K562 (cell line): ENCODE measurements around the gene BCAR3. TPM values are rescaled to one million over a fixed set of nuclear protein-coding genes. Genes with fewer than 3 reads are reported as not detected.

Source experiments
- ATAC-seq: fragments of 200-7000 bp; cut with Tn5 transposase; 3 replicates; pipeline ENCODE4 v1.9.1; 2020; ENCODE audit warnings: moderate library complexity
- BruUV-seq: library from RNA; stranded (reverse); fragments of 400-500 nt; replicated peaks from 2 replicates; lab custom pipeline; 2021; lab: Mats Ljungman, UMichigan
- CTCF ChIA-PET: fragments of 300-600 bp; formaldehyde crosslinking; extraction: SDS; loops from one replicate; lab custom pipeline; 2021; ENCODE audit warnings: low intra/inter-chr PET ratio; lab: Yijun Ruan, JAX
- POLR2A ChIA-PET: fragments of 300-600, 350-650 bp; sonication (Branson Sonifier 250); formaldehyde crosslinking; extraction: SDS; loops from one replicate; lab custom pipeline; 2021; ENCODE audit warnings: antibody characterized with exemption, inconsistent platforms; lab: Yijun Ruan, JAX
- DNase-seq, 4 experiments: peaks; one replicate each; pipeline versions ENCODE4 v3.0.0 to v3.0.0-alpha.2; 2011 to 2018; ENCODE audit warnings: low spot score in 3 of 4, mixed read lengths in 3 of 4; ENCODE audit errors: extremely low read depth in 1 of 4
- FAIRE-seq: peaks from 2 replicates; lab custom pipeline; 2011; peaks lifted over from hg19 to GRCh38; lab: Jason Lieb, UNC
- H2AFZ ChIP-seq: 2 replicates; pipeline ENCODE4 v1.6.0; 2011; ENCODE audit warnings: low read depth, low read length, control low read depth, inconsistent platforms
- H3K27ac ChIP-seq: fragments of 200-600 bp; 3 replicates; pipeline ENCODE4 v1.8.0; 2011; ENCODE audit warnings: low read depth, mild to moderate bottlenecking, control low read depth, inconsistent platforms, low read length, moderate library complexity, mixed read lengths; ENCODE audit errors: extremely low read depth
- H3K27me3 ChIP-seq, 2 experiments: fragments of 300-600 bp in 1 of 2; 2 replicates in 1 of 2; 3 replicates in 1 of 2; pipeline versions ENCODE4 v1.6.0 to v1.8.0; 2011; ENCODE audit warnings: inconsistent platforms in 2 of 2, low read length in 2 of 2, mild to moderate bottlenecking in 1 of 2, mixed read lengths in 1 of 2, moderate library complexity in 1 of 2; ENCODE audit not compliant: control insufficient read depth in 2 of 2, insufficient read depth in 2 of 2
- H3K36me3 ChIP-seq: fragments of 300-600 bp; 3 replicates; pipeline ENCODE4 v1.8.0; 2011; ENCODE audit warnings: mild to moderate bottlenecking, low read length, inconsistent platforms; ENCODE audit not compliant: control insufficient read depth, insufficient read depth
- H3K4me1 ChIP-seq, 2 experiments: fragments of 200-600 bp in 1 of 2; replicated peaks in 1 of 2; 2 replicates in 1 of 2; 3 replicates in 1 of 2; pipeline versions ENCODE4 v1.5.1 to v1.8.0; 2011; ENCODE audit warnings: inconsistent platforms in 2 of 2, low read length in 2 of 2, mild to moderate bottlenecking in 1 of 2, mixed read lengths in 1 of 2, moderate library complexity in 1 of 2; ENCODE audit not compliant: control insufficient read depth in 2 of 2, insufficient read depth in 2 of 2
- H3K4me2 ChIP-seq: 2 replicates; pipeline ENCODE4 v1.6.1; 2011; ENCODE audit warnings: low read length, control low read depth, inconsistent platforms, mixed read lengths; ENCODE audit not compliant: insufficient read depth
- H3K4me3 ChIP-seq: fragments of 200-600 bp; sonication (generic), shearing (Covaris generic); 2 replicates; pipeline ENCODE4 v1.5.1; 2016; ENCODE audit warnings: control low read depth, inconsistent platforms
- H3K79me2 ChIP-seq: fragments of 200-600 bp; 3 replicates; pipeline ENCODE4 v1.8.0; 2011; ENCODE audit warnings: low read length, inconsistent platforms; ENCODE audit not compliant: control insufficient read depth, insufficient read depth
- H3K9ac ChIP-seq, 2 experiments: 2 replicates each; pipeline versions ENCODE4 v1.6.0 to v1.6.1; 2011; ENCODE audit warnings: low read depth in 2 of 2, low read length in 2 of 2, control low read depth in 1 of 2, inconsistent platforms in 1 of 2, mild to moderate bottlenecking in 1 of 2, mixed read lengths in 1 of 2; ENCODE audit not compliant: insufficient read depth in 1 of 2
- H3K9me1 ChIP-seq: one replicate; pipeline ENCODE4 v1.6.0; 2011; ENCODE audit warnings: inconsistent platforms, mild to moderate bottlenecking, low read length, moderate library complexity; ENCODE audit not compliant: control insufficient read depth, insufficient read depth
- H3K9me3 ChIP-seq: replicated peaks from 2 replicates; pipeline ENCODE4 v1.5.1; 2011; ENCODE audit warnings: low read depth, low read length, inconsistent platforms; ENCODE audit not compliant: control insufficient read depth, insufficient read depth
- H4K20me1 ChIP-seq: replicated peaks from 2 replicates; pipeline ENCODE4 v1.6.1; 2011; ENCODE audit warnings: low read length, inconsistent platforms, mixed read lengths; ENCODE audit not compliant: control insufficient read depth, insufficient read depth
- ATF7 ChIP-seq: fragments of 450-650 bp; IDR thresholded peaks from 2 replicates; pipeline ENCODE4 v1.7.1; 2014; ENCODE audit warnings: mild to moderate bottlenecking, moderate library complexity
- C11orf30 ChIP-seq: fragments of 450-650 bp; IDR thresholded peaks from 2 replicates; pipeline ENCODE4 v1.6.1; 2016; ENCODE audit warnings: low read depth, mild to moderate bottlenecking
- FOS ChIP-seq: IDR thresholded peaks from 3 replicates; pipeline ENCODE4 v1.6.1; 2011; ENCODE audit not compliant: insufficient read length; ENCODE audit errors: extremely low read depth
- GABPB1 ChIP-seq: sonication (generic); formaldehyde crosslinking; IDR thresholded peaks from 2 replicates; pipeline ENCODE4 v1.8.0; 2022; ENCODE audit warnings: mild to moderate bottlenecking, missing genetic modification reagents
- IRF1 ChIP-seq: sonication (generic); formaldehyde crosslinking; IDR thresholded peaks from 2 replicates; pipeline ENCODE4 v1.8.0; 2022; ENCODE audit warnings: missing genetic modification reagents, mild to moderate bottlenecking, borderline replicate concordance
- JUN ChIP-seq, 2 experiments: sonication (generic) in 1 of 2; formaldehyde crosslinking in 1 of 2; IDR thresholded peaks; 2 replicates each; pipeline versions ENCODE4 v1.6.1 to v1.8.0; 2012 to 2022; ENCODE audit warnings: borderline replicate concordance in 2 of 2, mild to moderate bottlenecking in 2 of 2, improper control_type of control experiment in 1 of 2, low read depth in 1 of 2, low read length in 1 of 2, missing genetic modification reagents in 1 of 2
- PTTG1 ChIP-seq: fragments of 450-650 bp; IDR thresholded peaks from 2 replicates; pipeline ENCODE4 v1.6.1; 2016; ENCODE audit warnings: low read depth, mild to moderate bottlenecking, missing genetic modification characterization, missing compliant biosample characterization
- SNRNP70 ChIP-seq: fragments of 200-400 bp; formaldehyde crosslinking; optimal IDR thresholded peaks from 2 replicates; pipeline ENCODE3; 2017; ENCODE audit warnings: low read depth, low read length
- TRIM28 ChIP-seq: fragments of 450-650 bp; IDR thresholded peaks from 2 replicates; pipeline ENCODE4 v1.6.1; 2017
- ZNF165 ChIP-seq: fragments of 250-450 bp; sonication (Bioruptor Pico); IDR thresholded peaks from 2 replicates; pipeline ENCODE4 v1.4.0; 2020; ENCODE audit warnings: borderline replicate concordance
- ZNF316 ChIP-seq: fragments of 450-650 bp; IDR thresholded peaks from 2 replicates; pipeline ENCODE4 v1.6.1; 2016
- WGBS: fragments of 100-300 bp; shearing (Covaris generic); methylation state at CpG from one replicate; pipeline ENCODE4 v1.1.6; 2016; ENCODE audit warnings: low coverage, mixed read lengths; ENCODE audit not compliant: insufficient coverage; ENCODE audit errors: missing lambda C conversion rate; 5-methylcytosine and 5-hydroxymethylcytosine counted together
- in situ Hi-C: fragments of 300-500 bp; cut with MboI; formaldehyde crosslinking; loops from 4 replicates; pipeline ENCODE4 v1.15.0; 2018; ENCODE audit warnings: inconsistent platforms, mixed read lengths
- intact Hi-C: fragments of 100-400 bp; cut with micrococcal nuclease; formaldehyde crosslinking; loops from 2 replicates; pipeline ENCODE4 v1.14.2; 2022
- polyA plus RNA-seq, 8 experiments: library from polyadenylated mRNA; depleted of rRNA in 4 of 8; stranded (reverse) in 5 of 8; unstranded in 3 of 8; fragments of >200 nt; fragmentation: Nextera tagmentation in 2 of 8; fragmentation: Illumina TruSeq in 1 of 8; extraction: Ambion mirVana in 2 of 8; extraction: Trizol in 1 of 8; gene quantifications; 2 replicates each; pipeline versions ENCODE4 v1.2.1 to v1.2.3, GENCODE V29; 2011 to 2014; ENCODE audit warnings: inconsistent platforms in 1 of 8, missing spikeins in 1 of 8
- total RNA-seq, 7 experiments: library from RNA; depleted of rRNA in 6 of 7; stranded (reverse); fragments of >200 nt in 6 of 7; fragmentation: Illumina TruSeq in 2 of 7; extraction: Trizol in 2 of 7; gene quantifications; 2 replicates each; pipeline versions ENCODE4 v1.2.1 to v1.2.3, GENCODE V29; 2011 to 2021; ENCODE audit warnings: low replicate concordance in 1 of 7

BCAR3 gene
- total and polyA plus RNA-seq, 9 of the 15 experiments (the other 6 are each of a cell fraction or from before 2014, with no cell fraction given) = 1.8 to 6.3 (median 3.8) TPM

GRCh38 chr1:93593854-93594602, 87.6 kb downstream of the BCAR3 start:
- 33% methylated on average over 13 of the region's 13 CpGs for WGBS
- no peaks in the 10 kb centered on the region for H3K79me2 ChIP-seq
- peaks cover 0 to 6% of the 10 kb centered on the region in 2 experiments for H3K4me1 ChIP-seq
- H3K27me3 ChIP-seq = peaks cover 18 to 28% of the 10 kb centered on the region in 2 experiments; a peak in 4 of 5 replicates
- H3K9ac ChIP-seq = no peak overlapping the region
- no peaks in the 10 kb centered on the region for H3K9me1 ChIP-seq
- no peak overlapping the region for H2AFZ ChIP-seq
- H3K4me3 ChIP-seq = no peak overlapping the region
- POLR2A ChIA-PET = interaction anchor here (0.7 to 1.1 kb wide), 2 partner anchors 24 to 236 kb away, joined by 3 to 4 read pairs; no protein-coding TSS in a partner anchor
- no peak overlapping the region for H3K27ac ChIP-seq
- no peaks in the 10 kb centered on the region for H3K9me3 ChIP-seq
- no peaks in the 10 kb centered on the region for H4K20me1 ChIP-seq
- H3K36me3 ChIP-seq = no peaks in the 10 kb centered on the region
- DNase-seq = no peak
- no peak for ATAC-seq
- in situ Hi-C loops (no loop called here), intact Hi-C loops (no loop called here)
- CTCF ChIA-PET = no interaction called here
- H3K4me2 ChIP-seq = no peak overlapping the region
- BruUV-seq = no TSS peak
- no peak for TF ChIP-seq GABPB1
- TF ChIP-seq ZNF165 (CRISPR knock-in tag) = no peak
- TF ChIP-seq SNRNP70 = no peak
- TF ChIP-seq TRIM28 = no peak
- TF ChIP-seq ATF7 = no peak
- TF ChIP-seq PTTG1 (tag) = no peak
- no peak for TF ChIP-seq FOS
- peak; percentile 26; the same call in 1 of the 2 replicates for TF ChIP-seq C11orf30
- no peak for TF ChIP-seq JUN (IDR thresholded peaks at IDR 0.05; ENCODE audit: borderline replicate concordance, low read depth, low read length)
- TF ChIP-seq JUN (CRISPR knock-in tag; IDR thresholded peaks at IDR 0.05; ENCODE audit: borderline replicate concordance) = no peak
- TF ChIP-seq IRF1 (CRISPR knock-in tag) = no peak
- TF ChIP-seq ZNF316 = peak; percentile 62
- no peak for FAIRE-seq
